Stimulated activated naive CD4-positive, alpha-beta T cell (primary cell): ENCODE results near the gene KIAA0232.
A peak's percentile ranks its signal among the peaks of the same experiment; 100 is the strongest.
"Not testable (repeated sequence)": the region's sequence is repeated elsewhere in the genome, so short reads cannot be mapped to it uniquely, and the experiment has no call there.

ENCODE experiments used
- DNase-seq, 6 experiments: peaks; one replicate each; lab custom pipeline; 2025; lab: John Stamatoyannopoulos, UW

KIAA0232 gene

DNA sequence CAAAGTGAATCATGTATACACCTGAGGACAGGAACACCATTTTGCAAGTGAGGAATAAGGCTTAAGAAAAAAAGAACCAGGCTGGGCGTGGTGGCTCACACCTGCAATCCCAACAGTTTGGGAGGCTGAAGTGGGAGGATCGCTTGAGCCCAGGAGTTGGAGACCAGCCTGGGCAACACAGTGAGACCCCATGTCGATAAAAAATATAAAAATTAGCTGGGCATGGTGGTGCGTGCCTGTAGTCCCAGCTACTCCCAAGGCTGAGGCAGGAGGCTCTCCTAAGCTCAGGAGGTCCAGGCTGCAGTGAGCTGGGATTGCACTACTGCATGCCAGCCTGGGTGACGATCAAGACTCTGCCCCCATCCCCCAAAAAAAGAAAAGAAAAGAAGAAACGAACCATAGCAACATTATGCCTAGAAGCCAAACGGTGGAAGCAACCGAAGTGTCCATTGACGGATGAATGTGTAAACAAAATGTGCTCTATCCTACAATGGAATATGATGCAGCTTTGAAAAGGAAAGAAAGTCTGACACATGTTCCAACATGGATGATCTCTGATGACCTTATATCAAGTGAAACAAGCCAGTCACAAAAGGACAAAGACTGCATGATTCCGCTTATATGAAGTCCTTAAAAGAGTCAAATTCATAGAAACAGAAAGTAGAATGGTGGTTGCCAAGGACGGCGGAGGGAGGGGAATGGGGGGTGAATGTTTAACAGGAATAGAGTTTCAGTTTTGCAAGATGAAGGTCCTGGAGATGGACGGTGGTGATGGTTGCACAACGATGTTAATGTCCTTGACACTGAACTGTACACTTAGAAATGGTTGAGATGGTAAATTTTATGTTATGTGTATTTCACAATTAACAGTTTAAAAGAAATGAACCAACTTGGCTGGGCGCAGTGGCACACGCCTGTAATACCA is 8.6 kb upstream of the KIAA0232 start:
- no peak for DNase-seq

DNA sequence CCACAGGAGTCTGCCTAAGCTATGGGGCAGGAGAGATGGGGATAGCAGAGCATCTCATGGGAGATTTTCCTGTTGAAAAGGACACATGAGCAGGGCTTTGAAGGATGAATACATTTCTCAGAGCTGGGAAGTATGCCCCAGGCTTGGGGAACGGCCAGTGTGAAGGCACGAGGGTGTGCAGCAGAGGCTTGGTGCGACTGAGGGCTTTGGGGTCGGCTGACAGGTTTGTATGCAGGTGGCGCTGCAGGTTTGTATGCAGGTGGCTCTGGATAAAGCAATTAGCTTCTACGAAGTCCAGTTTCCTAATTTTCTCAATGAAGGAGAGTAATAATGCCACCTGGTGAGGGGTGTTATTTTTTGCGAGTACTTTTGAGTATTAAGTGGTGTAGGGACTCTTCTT is 6.8 kb upstream of the KIAA0232 start:
- DNase-seq: no peak

DNA sequence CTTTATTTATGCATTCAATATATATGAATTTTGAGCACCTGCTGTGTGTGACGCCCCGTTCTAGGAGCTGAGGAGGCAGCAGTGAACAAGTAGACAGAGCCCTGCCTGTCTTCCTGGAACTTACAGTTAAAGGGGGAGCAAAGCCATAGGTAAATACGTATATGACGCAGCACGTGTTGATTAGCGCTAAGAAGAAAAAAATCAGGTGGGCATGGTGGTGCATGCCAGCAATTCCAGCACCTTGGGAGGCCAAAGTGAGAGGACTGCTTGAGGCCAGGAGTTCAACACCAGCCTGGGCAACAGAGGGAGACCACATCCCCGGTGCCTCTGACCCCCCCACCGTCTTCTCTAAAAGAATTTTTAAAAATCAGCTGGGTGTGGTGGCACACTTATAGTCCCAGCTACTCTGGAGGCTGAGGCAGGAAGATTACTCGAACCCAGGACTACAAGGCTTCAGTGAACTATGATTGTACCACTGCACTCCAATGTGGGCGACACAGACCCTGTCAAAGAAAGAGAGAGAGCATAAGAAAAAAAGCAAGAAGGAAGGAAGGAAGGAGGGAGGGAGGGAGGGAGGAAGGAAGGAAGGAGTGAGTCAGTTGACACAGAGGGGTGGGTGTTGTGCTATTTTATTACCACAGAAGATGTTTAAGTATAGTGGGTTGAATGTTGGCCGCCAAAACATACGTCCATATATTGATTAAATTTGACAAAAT is 5.4 kb upstream of the KIAA0232 start:
- DNase-seq: no peak

DNA sequence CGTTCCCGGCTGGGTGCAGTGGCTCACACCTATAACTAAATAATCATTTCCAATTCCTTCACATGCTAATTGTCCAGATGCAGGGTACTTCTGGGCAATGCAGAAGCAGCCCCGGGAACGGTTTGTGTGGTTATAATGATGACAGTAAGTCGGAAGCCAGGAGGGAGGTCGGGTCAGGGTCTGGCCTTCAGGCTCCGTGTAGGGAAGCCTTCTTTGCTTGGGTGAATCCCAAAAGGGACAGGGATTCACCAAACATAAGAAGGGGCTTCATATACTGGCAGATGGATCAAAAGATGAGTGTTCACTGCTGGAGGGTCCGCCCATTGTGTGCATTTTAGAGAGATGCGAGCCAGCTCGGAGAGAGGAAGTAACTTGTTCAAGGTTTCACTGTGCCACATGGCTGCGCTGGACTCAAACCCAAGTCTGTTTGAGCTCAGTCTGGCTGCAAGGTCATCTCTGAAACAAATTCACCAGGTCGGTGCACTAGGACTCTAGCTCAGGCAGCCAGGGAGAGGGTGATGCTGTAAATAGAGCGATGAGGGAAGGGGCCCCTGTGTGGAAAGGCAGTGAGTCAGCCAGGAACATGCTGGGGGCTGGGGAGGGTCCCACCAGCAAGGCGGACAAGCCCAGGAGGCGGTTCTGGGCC is 4.8 kb upstream of the KIAA0232 start:
- no peak for DNase-seq

DNA sequence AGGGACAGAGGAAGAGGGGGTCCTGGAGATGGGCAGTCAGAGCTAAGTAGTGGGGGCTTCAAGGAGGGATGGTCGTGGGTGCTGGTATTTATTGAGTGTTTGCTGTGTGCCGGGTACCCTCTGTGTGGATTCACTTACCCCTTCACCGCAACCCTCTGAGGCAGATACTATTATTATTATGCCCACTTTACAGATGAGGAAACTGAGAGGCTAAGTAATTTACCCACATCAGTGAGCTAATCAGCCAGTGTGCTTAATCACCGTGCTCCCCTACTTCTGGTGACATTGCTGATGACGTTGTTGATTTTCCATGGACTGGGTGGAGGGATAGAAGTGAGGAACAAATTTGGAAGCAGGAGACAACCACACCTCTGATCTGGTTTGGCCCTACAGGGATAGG is 4.1 kb upstream of the KIAA0232 start:
- no peak for DNase-seq

DNA sequence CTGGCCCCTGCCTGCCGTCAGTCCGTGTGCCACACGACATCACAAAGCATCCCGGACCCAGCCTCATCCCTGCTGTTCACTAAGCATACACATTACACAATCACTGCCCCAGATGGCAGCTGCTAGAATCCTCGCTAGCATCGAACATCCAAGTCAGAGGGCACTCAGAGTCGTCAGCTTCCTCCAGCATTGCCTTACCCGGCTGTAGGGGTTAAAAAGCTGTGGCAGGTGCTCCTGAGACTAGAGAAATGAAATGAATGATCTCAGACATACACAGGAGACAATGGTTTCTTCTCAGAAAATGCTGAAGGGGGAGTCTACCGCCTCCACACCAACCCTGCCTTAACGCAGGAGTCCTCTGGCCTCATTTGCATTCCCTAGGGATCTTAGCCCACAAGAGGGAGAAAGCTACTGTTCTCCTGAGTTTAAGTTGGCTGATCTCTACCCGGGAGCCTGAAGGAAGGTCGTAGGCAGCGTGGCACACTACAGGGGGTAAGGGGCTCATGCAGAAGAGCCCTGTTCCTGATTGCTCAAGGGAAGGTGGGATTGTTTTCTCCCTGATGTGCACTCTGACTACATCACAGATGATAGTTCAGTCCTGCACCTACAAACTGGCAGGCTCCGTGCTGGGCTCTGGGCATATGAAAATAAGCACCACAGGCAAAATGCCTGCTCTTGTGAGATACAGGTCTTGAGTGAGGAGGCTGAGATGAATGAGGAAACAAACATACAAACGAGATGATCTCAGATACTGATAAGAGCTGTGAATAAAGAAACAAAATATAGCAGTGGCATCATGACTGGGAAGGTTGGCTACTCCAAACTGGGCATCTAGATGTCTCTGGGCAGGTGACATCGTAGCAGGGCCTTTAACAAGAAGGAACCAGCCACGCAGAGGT is 2.6 kb upstream of the KIAA0232 start:
- DNase-seq: no peak

DNA sequence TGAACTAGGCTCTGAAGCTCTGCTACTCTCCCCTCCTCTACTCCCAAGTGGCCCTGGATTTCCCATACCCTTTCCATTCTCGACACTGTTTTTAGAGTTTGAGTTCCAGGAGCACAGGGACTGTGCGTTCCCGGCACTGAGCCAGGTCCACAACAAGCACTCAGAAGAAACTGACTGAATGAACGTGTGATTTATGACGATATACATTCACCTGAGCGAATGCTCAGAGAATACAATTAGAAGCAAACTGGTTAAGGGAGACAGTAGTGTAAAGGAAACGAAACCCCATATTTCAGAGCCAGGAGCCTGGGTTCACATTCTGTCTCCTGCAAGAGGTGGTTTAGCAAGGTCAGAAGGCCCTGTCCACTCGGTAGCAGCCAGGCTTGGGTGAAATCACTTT is 1.4 kb upstream of the KIAA0232 start:
- no peak for DNase-seq

DNA sequence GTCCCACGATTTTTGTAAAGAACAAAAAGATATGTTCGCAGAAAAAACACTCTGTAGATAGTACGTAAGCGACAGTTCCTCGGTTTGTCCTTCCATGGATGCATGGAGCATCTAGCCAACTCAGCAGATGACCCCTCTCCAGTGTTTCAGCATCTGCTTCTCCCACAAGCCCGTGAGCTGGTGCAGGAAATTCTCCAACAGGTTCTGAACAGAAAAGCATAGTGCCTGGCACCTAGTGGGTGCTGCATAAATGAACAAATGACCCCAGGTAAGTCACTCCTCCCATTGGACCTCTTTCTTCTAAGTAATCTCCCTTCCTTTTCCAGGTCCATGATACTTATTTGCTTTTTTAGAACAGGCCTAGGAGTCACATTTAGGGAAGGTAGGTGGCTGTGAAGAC is 966 bp upstream of the KIAA0232 start:
- DNase-seq: no peak

DNA sequence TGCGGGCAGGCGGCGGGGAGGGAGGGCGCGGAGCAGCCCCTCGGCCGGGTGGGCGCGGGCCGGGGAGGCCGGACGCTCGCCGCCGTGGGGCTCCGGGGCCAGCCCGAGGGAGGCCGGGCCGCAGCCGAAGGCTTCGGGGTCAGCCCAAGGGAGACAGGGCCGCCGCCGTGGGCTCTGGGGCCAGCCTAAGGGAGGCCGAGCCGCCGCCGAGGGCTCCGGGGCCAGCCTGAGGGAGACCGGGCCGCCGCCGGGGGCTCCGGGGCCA is 251 bp downstream of the KIAA0232 start:
- DNase-seq: no peak

DNA sequence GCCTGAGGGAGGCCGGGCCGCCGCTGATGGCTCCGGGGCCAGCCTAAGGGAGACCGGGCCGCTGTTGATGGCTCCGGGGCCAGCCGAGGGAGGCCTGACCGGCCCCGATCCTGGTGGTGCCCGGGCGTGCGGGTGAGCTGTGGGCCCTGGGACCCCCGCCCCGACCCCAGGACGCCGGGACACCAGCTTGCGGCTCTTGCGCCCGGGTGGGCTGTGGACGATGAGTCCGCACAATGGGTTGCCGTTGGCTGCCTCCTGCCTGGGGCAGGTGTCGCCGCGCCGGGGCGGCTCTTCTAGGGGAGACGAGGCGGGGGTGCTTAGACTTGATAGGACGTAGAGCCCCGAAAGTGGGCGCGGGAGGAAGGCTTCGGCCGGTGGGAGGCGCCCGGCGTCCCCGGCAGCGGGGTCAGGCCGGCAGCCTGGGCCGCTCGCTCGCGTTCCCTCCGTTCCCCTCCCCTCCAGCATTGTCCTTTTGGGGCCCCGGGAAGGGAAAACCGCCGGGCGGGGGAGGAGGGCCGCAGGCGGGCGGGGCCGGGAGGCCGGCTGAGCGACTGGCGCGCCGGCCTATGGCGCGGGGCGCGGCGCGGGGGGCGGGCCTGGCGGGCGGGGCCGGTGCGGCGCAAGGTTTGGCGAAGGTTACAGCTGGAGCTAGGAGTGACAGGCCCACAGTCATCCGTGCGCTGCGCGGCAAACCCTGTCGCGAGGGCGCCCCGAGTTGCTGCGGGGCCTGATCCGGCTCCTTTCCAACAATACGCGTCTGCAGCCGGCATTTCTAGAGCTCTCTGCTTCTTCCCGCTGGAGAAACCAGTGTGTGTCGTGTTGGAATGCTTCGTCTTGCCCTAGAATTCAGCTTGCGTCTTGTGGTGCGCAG is 819 bp downstream of the KIAA0232 start:
- DNase-seq: peak; percentile 77 to 93 (median 86)

DNA sequence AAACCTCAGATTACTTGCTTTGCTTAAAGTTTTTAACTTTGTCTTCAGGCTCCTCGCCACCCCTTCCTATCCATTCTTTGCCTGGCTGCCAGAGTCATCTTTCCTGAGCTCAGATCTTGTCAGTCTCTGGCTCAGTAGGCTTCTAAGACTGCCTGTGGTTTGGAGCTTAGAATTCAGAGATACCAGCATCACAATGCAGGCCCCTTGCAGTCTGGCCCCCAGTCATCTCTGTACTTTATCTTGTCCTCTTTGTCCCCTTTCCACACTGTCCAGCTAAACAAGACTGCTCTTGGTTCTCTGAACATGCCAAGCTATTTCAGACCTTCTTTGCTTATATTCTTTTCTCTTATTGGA is 3.0 kb downstream of the KIAA0232 start:
- DNase-seq: no peak

DNA sequence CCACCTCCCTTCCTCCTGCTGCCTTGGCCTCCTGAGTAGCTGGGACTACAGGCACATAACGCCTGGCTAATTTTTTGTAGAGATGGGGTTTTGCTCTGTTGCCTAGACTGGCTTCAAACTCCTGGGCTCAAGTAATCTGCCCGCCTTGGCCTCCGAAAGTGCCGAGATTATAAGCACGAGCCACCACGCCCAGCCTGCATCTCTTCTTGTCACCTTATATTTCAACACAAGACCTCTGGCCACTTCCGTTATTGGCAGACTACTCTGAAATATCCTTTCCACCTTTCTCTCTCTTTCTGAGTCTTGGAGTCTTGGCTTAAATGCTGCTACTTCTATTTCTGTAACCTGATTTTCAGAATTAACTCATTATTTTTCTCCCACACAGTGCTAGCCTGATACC is 5.6 kb downstream of the KIAA0232 start:
- no peak for DNase-seq

DNA sequence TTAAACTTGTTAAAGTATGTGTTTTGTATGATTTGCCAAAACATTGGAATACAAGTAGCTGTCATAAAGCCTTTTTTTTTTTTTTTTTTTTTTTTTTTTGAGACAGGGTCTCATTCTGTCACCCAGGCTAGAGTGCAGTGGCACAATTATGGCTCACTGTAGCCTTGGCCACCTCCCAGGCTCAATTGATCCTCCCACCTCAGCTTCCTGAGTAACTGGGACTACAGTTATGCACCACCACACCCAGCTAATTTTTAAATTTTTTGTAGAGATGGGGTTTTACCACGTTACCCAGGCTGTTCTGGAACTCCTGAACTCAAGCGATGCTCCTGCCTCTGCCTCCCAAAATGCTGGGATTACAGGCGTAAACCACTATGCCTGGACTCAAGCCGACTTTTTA is 8.7 kb downstream of the KIAA0232 start:
- not testable (repeated sequence) for DNase-seq

DNA sequence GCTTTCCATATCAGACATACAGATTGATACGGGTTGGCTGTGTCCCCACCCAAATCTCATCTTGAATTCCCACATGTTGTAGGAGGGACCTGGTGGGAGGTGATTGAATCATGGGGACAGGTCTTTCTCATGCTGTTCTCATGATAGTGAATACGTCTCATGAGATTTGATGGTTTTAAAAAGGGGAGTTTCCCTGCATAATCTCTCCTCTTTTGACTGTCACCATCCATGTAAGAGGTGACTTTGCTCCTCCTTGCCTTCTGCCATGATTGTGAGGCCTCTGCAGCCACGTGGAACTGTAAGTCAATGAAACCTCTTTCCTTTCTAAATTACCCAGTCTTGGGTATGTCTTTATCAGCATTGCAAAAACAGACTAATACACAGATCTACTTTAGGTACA is 9.3 kb downstream of the KIAA0232 start:
- DNase-seq: not testable (repeated sequence)

DNA sequence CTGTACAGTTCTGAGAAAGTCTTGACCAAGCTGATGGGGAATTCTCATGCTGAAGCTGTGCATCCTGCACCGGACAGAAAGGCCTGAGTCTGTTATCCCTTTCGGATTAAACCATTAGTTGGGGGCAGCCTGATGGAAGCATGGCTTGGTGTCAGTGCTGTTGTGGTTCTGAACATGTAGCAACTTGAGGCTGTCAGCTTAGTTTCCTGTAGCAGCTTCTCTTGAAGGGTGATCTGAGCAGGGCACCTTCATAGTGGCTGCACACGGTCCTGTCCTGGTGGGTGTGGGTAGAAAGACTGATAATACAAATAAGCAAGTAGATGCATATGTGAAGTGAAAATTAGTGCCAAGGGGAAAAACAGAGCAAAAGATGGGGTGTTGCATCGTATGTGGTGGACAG is 11.7 kb downstream of the KIAA0232 start:
- no peak for DNase-seq

DNA sequence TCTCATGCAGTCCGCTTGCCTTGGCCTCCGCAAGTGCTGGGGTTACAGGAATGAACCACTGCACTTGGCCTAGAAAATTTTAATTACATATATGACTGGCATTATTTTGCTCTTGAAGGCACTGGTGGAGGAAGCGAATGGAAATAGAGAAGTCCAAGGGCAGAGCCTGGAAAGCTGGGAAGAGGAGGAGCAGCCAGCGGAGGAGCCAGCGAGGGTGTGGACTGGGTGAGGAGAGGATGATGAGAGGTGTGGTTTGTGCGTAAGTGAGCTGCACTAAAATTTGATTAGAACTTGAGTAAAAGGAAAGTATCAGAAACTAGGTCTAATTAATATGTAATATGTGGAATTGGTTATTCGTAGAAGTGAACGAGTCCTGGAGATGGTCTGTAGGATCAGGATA is 13.3 kb downstream of the KIAA0232 start:
- no peak for DNase-seq

DNA sequence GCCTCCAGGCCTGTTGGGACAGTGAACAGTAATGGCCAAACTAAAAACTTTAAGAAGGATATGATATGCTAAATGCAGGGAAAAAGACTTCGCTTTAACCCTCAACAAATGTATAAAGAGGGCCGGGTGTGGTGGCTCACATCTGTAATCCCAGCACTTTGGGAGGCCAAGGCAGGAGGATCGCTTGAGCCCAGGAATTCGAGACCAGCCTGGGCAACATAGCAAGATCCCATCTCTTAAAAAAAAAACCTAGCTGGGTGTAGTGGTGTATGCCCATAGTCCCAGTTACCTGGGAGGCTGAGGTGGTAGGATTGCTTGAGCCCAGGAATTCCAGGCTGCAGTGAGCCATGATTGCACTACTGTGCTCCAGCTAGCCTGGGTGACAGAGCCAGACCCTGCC is 14.8 kb downstream of the KIAA0232 start:
- DNase-seq: not testable (repeated sequence)

DNA sequence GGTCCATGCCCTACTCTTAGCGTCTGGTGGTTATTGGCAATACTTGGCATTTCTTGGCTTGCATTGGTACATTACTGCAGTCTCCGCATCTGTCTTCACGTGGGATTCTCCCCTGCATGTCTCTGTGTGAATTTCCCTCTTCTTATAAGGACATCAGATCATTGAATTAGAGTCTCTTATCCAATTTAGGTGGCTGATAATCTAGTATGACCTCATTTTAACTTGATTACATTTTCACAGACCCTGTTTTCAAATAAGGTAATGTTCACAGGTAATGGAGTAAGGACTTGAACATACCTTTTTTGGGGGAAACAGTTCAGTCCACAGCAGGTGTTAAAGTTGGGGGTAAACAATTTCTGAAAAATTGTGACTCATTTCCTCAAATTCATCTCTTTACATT is 16.6 kb downstream of the KIAA0232 start:
- DNase-seq: no peak

DNA sequence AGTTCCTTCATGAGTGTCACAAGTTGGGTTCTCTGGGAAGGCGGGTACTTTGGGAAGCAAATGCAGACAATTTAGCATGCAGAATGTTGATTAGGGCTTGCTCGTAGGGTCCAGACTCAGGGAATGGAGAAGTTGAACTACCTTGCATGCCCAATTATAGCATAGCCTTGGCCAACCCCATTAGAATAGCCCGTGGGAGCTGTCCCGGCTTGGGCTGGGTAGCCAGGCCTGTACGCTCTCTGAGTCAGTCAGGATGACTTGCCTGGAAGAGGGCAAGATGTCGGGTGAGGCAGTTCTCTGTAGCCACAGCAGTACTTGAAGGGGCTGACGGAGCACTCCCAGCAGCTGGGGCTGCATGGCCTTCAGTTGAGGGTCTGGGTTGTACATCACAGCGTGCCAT is 19.5 kb downstream of the KIAA0232 start:
- DNase-seq: no peak

DNA sequence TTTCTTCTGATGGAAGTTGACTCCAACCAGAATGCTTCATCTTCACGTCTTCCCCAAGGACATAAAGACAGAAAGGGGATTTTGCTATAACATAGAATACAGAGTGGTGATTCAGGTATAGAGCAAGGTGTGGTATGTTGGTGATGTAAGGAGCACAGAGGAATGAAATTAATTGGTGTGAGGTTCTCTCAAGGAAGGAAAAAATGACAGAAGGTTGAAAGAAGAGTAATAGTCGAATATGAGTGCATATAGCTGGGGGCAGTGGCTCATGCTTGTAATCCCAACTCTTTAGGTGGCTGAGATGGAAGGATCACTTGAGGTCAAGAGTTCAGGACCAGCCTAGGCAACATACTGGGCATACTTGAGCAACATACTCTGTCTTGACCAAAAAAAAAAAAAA is 20.1 kb downstream of the KIAA0232 start:
- no peak for DNase-seq

DNA sequence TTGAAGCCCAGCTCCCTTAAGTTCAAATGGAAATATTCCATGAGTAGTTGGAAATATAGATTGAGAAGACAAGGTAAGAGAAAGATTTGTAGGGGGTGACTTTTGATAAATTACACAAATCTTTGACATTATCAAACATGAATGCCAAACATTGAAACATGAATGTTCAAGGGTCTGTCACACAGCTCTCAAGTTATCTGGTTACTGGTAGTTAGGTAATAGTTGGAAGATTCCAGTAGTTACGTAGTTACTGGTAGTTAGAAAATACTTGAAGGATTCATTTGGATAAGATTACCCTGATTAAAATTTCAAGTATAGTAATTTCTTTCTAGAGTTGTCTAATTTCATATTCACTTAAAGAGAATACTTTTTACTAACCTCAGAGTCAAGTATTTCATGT is 20.7 kb downstream of the KIAA0232 start:
- DNase-seq: no peak
